Head of caudate nucleus (tissue), 42 donors: ENCODE results near the gene ITFG1.
"Not testable (repeated sequence)": the region's sequence is repeated elsewhere in the genome, so short reads cannot be mapped to it uniquely, and the experiment has no call there.

Source experiments
- DNase-seq, 42 donors: peaks; one replicate each; pipeline versions ENCODE4 v3.0.0 to v3.0.0-alpha.2; 2020 to 2021; ENCODE audit warnings: mixed read lengths in 7 of 42
- intact Hi-C: fragments of 100-400 bp; cut with DNase I; formaldehyde crosslinking; loops from one replicate; pipeline ENCODE4 v1.15.0; 2022

Gene ITFG1

GRCh38 chr16:47476654-47477345 is 15.9 kb upstream of the ITFG1 start:
- intact Hi-C loops, result no loop called here
- no peak for DNase-seq

GRCh38 chr16:47475786-47476185 is 14.9 kb upstream of the ITFG1 start:
- no peak for DNase-seq
- intact Hi-C loops, result no loop called here

GRCh38 chr16:47473792-47474191 is 12.9 kb upstream of the ITFG1 start:
- no peak for DNase-seq
- intact Hi-C loops, result no loop called here

GRCh38 chr16:47473004-47473403 is 12.1 kb upstream of the ITFG1 start:
- intact Hi-C loops, DNase-seq: not testable (repeated sequence)

- no peak for DNase-seq
- intact Hi-C loops, result no loop called here
Measured at GRCh38 chr16:47470810-47471209, 9.9 kb upstream of the ITFG1 start.

GRCh38 chr16:47470211-47470610 is 9.3 kb upstream of the ITFG1 start:
- no peak for DNase-seq
- intact Hi-C loops, result no loop called here

GRCh38 chr16:47469227-47469626 is 8.4 kb upstream of the ITFG1 start:
- intact Hi-C loops, result loop anchor here (10.0 kb wide), 1 partner anchor 154 kb away; no protein-coding TSS in a partner anchor
- DNase-seq, result no peak

GRCh38 chr16:47468070-47468689 is 7.3 kb upstream of the ITFG1 start:
- not testable (repeated sequence) for DNase-seq
- intact Hi-C loops, result loop anchor here (10.0 kb wide), 1 partner anchor 153 kb away; no protein-coding TSS in a partner anchor

- intact Hi-C loops, result loop anchor here (10.0 kb wide), 1 partner anchor 153 kb away; no protein-coding TSS in a partner anchor
- DNase-seq, result no peak
Measured at GRCh38 chr16:47467501-47467900, 6.6 kb upstream of the ITFG1 start.

- no peak for DNase-seq
- intact Hi-C loops, result loop anchor here (10.0 kb wide), 1 partner anchor 151 kb away; no protein-coding TSS in a partner anchor
Measured at GRCh38 chr16:47465919-47466630, 5.2 kb upstream of the ITFG1 start.

- intact Hi-C loops, result loop anchor here (10.0 kb wide), 1 partner anchor 149 kb away; no protein-coding TSS in a partner anchor
- DNase-seq, result peak in 15 of 42 donors; percentile 11 to 61 (median 26)
Measured at GRCh38 chr16:47463771-47464624, 3.1 kb upstream of the ITFG1 start.

- peak in 10 of 42 donors; percentile 13 to 66 (median 36) for DNase-seq
- intact Hi-C loops, result loop anchor here (10.0 kb wide), 1 partner anchor 147 kb away; no protein-coding TSS in a partner anchor
Measured at GRCh38 chr16:47461598-47462266, 869 bp upstream of the ITFG1 start.

- intact Hi-C loops, result loop anchor here (10.0 kb wide), 1 partner anchor 146 kb away; no protein-coding TSS in a partner anchor
- peak in 1 of 42 donors; percentile 12 for DNase-seq
Measured at GRCh38 chr16:47460359-47460710, 528 bp downstream of the ITFG1 start.

- DNase-seq, result no peak
- intact Hi-C loops, result loop anchor here (10.0 kb wide), 1 partner anchor 145 kb away; no protein-coding TSS in a partner anchor
Measured at GRCh38 chr16:47459603-47460002, 1.3 kb downstream of the ITFG1 start.

GRCh38 chr16:47458331-47458730 is 2.5 kb downstream of the ITFG1 start:
- intact Hi-C loops, result no loop called here
- DNase-seq, result no peak

GRCh38 chr16:47449788-47450187 is 11.1 kb downstream of the ITFG1 start:
- DNase-seq, result no peak
- intact Hi-C loops, result no loop called here

GRCh38 chr16:47448830-47449575 is 11.9 kb downstream of the ITFG1 start:
- intact Hi-C loops, result no loop called here
- no peak for DNase-seq

GRCh38 chr16:47446431-47446830 is 14.4 kb downstream of the ITFG1 start:
- intact Hi-C loops, result no loop called here
- no peak for DNase-seq
